A673 (cell line): ENCODE results near the gene MAEA. TPM values are rescaled to one million over a fixed set of nuclear protein-coding genes. Genes with fewer than 3 reads are reported as not detected.

Experiments used
- BruUV-seq: library from RNA; stranded (reverse); fragments of 400-500 nt; replicated peaks from 2 replicates; lab custom pipeline; 2021; lab: Mats Ljungman, UMichigan
- CTCF ChIA-PET: fragments of 300-600 bp; sonication (Branson Sonifier 250); formaldehyde crosslinking; loops from one replicate; lab custom pipeline; 2022; ENCODE audit warnings: antibody characterized with exemption; lab: Charles Lee
- POLR2A ChIA-PET: fragments of 300-600 bp; sonication (Branson Sonifier 250); formaldehyde crosslinking; loops from one replicate; lab custom pipeline; 2022; ENCODE audit warnings: antibody characterized with exemption; ENCODE audit not compliant: low non-redundant PET; lab: Charles Lee
- DNase-seq: peaks from one replicate; pipeline ENCODE4 v3.0.0-alpha.2; 2015; ENCODE audit warnings: low spot score
- H3K27ac ChIP-seq: fragments of 200-600 bp; sonication (generic); 2 replicates; pipeline ENCODE4 v1.5.1; 2016; ENCODE audit warnings: mixed run types, low read depth, mild to moderate bottlenecking, mixed read lengths, antibody characterized with exemption, low read length; ENCODE audit not compliant: poor library complexity, severe bottlenecking
- H3K27me3 ChIP-seq: fragments of 200-600 bp; sonication (generic); replicated peaks from 2 replicates; pipeline ENCODE4 v1.6.1; 2017; ENCODE audit warnings: mixed run types, low read depth, mild to moderate bottlenecking, mixed read lengths, antibody characterized with exemption, low read length; ENCODE audit not compliant: insufficient read depth, poor library complexity
- H3K36me3 ChIP-seq: fragments of 200-600 bp; sonication (generic); 2 replicates; pipeline ENCODE4 v1.6.1; 2016; ENCODE audit warnings: mixed run types, mild to moderate bottlenecking, mixed read lengths, antibody characterized with exemption, low read length; ENCODE audit not compliant: insufficient read depth, poor library complexity, severe bottlenecking
- H3K4me1 ChIP-seq: fragments of 200-600 bp; sonication (generic); 2 replicates; pipeline ENCODE4 v1.6.1; 2017; ENCODE audit warnings: mixed run types, mild to moderate bottlenecking, mixed read lengths, antibody characterized with exemption, low read length; ENCODE audit not compliant: insufficient read depth, poor library complexity, severe bottlenecking
- H3K4me3 ChIP-seq: fragments of 200-600 bp; sonication (generic); 2 replicates; pipeline ENCODE4 v1.5.1; 2016; ENCODE audit warnings: low read depth, mixed run types, mild to moderate bottlenecking, mixed read lengths, low read length; ENCODE audit not compliant: poor library complexity, severe bottlenecking
- H3K9me3 ChIP-seq: fragments of 200-600 bp; sonication (generic); 2 replicates; pipeline ENCODE4 v1.6.1; 2016; ENCODE audit warnings: mixed run types, low read depth, mild to moderate bottlenecking, mixed read lengths, antibody characterized with exemption, low read length; ENCODE audit not compliant: poor library complexity, severe bottlenecking
- EZH2 ChIP-seq: fragments of 200-600 bp; sonication (generic); IDR thresholded peaks from 2 replicates; pipeline ENCODE4 v1.6.1; 2017; ENCODE audit warnings: borderline replicate concordance, low read depth, mild to moderate bottlenecking, mixed read lengths, antibody characterized with exemption, low read length; ENCODE audit not compliant: poor library complexity, severe bottlenecking
- intact Hi-C: fragments of 100-400 bp; cut with micrococcal nuclease; formaldehyde crosslinking; loops from one replicate; pipeline ENCODE4 v1.10.0; 2022; ENCODE audit not compliant: unreplicated experiment
- total RNA-seq: library from RNA; stranded (reverse); gene quantifications from 2 replicates; pipeline ENCODE4 v1.2.3, GENCODE V29; 2021
- TF ChIP-seq, protein P1 (sequence below): fragments of 300-800, 200-600 bp; sonication (generic); conservative IDR thresholded peaks from 2 replicates; pipeline ENCODE4 v1.5.1; 2017; ENCODE audit warnings: low read depth, mild to moderate bottlenecking, antibody characterized with exemption, low read length, moderate library complexity, mixed read lengths

Gene MAEA
- total RNA-seq, 1 experiment from 2014 or later, result 87.0 TPM

DNA sequence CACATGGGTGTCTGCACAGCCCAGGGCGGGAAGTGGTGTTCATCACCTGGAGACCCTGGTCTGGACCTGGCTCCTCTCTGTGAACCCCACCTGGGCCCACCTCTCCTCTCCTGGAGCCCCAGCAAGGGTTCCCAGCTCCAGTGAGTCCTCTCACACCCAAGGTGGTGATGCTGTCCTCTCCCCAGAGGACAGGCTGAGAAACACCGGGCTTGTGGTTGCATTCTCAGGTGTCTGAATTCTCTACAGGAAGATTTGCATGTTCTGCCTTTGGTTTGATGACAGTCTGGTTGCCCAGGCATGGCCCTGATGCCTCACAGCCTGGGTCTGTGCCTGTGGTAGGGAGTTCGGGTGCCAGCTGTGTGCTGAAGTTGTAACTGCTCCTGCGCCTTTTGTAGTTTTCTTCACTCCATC, 3.8 kb downstream of the MAEA start:
- intact Hi-C loops, result no loop called here
- Histone ChIP-seq H3K27me3 (no peaks in the 10 kb centered on the region), H3K4me1 (peaks cover 9% of the 10 kb centered on the region), H3K27ac (no peak overlapping the region), H3K4me3 (no peak overlapping the region), H3K36me3 (no peaks in the 10 kb centered on the region), H3K9me3 (no peaks in the 10 kb centered on the region)
- POLR2A ChIA-PET, result no interaction called here
- TF ChIP-seq, protein P1, sequence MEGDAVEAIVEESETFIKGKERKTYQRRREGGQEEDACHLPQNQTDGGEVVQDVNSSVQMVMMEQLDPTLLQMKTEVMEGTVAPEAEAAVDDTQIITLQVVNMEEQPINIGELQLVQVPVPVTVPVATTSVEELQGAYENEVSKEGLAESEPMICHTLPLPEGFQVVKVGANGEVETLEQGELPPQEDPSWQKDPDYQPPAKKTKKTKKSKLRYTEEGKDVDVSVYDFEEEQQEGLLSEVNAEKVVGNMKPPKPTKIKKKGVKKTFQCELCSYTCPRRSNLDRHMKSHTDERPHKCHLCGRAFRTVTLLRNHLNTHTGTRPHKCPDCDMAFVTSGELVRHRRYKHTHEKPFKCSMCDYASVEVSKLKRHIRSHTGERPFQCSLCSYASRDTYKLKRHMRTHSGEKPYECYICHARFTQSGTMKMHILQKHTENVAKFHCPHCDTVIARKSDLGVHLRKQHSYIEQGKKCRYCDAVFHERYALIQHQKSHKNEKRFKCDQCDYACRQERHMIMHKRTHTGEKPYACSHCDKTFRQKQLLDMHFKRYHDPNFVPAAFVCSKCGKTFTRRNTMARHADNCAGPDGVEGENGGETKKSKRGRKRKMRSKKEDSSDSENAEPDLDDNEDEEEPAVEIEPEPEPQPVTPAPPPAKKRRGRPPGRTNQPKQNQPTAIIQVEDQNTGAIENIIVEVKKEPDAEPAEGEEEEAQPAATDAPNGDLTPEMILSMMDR, result no peak
- no peak for TF ChIP-seq EZH2
- no peak for DNase-seq
- no TSS peak for BruUV-seq
- CTCF ChIA-PET, result no interaction called here

DNA sequence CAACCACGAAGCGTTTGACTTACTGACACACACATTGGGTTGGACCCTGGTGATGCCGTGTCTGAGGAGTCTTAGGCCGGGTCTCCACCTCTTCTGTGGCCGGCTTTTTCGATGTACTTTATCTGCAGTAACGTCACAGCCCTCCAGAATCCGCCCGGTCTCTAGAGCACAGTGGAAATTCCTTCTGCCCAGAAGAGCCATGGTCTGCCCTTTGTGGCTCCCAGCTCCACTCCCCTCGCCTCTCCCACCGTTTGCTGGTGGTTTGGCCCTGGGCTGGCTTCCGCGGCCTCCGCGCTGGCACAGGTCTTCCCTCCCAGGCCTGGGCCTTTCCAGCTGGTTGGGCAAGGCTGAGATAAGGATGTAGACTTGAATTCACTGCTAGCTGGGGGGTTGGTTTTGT, 4.3 kb downstream of the MAEA start:
- intact Hi-C loops, result no loop called here
- CTCF ChIA-PET, result no interaction called here
- TF ChIP-seq EZH2, result no peak
- TF ChIP-seq, protein P1, result no peak
- H3K4me1 ChIP-seq, result peaks cover 5% of the 10 kb centered on the region
- BruUV-seq, result no TSS peak
- POLR2A ChIA-PET, result no interaction called here
- H3K27me3 ChIP-seq, result no peaks in the 10 kb centered on the region
- H3K27ac ChIP-seq, result no peak overlapping the region
- no peak for DNase-seq
- no peaks in the 10 kb centered on the region for H3K9me3 ChIP-seq
- H3K36me3 ChIP-seq, result no peaks in the 10 kb centered on the region
- no peak overlapping the region for H3K4me3 ChIP-seq

DNA sequence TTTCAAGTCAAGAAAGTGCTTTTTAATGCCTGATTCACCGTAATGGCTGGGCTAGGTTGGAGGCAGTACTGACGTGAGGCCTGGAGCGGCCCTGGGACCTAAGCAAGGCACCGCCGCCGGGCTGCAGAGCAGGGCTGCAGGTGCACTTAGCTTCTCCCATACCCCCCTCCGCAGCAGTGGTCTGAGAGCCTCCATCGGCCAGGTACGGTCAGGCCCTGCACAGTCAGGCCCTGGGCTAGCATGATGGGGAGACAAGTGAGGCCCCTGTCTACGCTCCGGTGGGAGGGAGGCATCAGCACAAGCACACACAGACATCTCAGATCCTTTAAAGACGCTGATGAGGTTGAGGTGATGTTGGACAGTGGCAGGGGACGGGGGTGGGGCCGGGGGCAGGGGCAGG, 4.7 kb downstream of the MAEA start:
- no peaks in the 10 kb centered on the region for H3K27me3 ChIP-seq
- ChIA-PET POLR2A (interaction anchor here (0.6 kb wide), 1 partner anchor 361 kb away, joined by 5 read pairs; no protein-coding TSS in a partner anchor), CTCF (interaction anchor here (0.6 kb wide), 1 partner anchor 107 kb away, joined by 7 read pairs; no protein-coding TSS in a partner anchor)
- peaks cover 4% of the 10 kb centered on the region for H3K4me1 ChIP-seq
- no peaks in the 10 kb centered on the region for H3K36me3 ChIP-seq
- TF ChIP-seq EZH2, result no peak
- TF ChIP-seq, protein P1, result no peak
- no TSS peak for BruUV-seq
- intact Hi-C loops, result no loop called here
- no peak for DNase-seq
- no peak overlapping the region for H3K4me3 ChIP-seq
- no peak overlapping the region for H3K27ac ChIP-seq
- no peaks in the 10 kb centered on the region for H3K9me3 ChIP-seq
